Right ventricle myocardium inferior (tissue), 1 donor: ENCODE results near the gene TMEM272. TPM values are rescaled to one million over a fixed set of nuclear protein-coding genes. Genes with fewer than 3 reads are reported as not detected.

Experiments
- ATAC-seq: fragments of 200-7000 bp; cut with Tn5 transposase; one replicate; pipeline ENCODE4 v1.9.1; 2020; ENCODE audit warnings: mild to moderate bottlenecking, moderate library complexity
- DNase-seq: peaks from one replicate; pipeline ENCODE4 v3.0.0; 2021; ENCODE audit errors: missing footprints
- intact Hi-C: fragments of 100-400 bp; cut with DNase I; formaldehyde crosslinking; loops from one replicate; pipeline ENCODE4 v1.11.0; 2022
- long read RNA-seq: library from polyadenylated mRNA; unstranded; transcript quantifications from one replicate; pipeline ENCODE4 v2.0.0, GENCODE V29; 2021
- total RNA-seq: library from RNA; stranded (reverse); fragmentation: NEBNext Ultra II Directional; extraction: Animal tissue kit (Norgen Biotek cat#: 25700); gene quantifications from one replicate; pipeline ENCODE4 v1.2.1, GENCODE V29; 2021
- donor health status: DM: no; HTN: yes; CAD: no; lungs with severe emphysema.

The TMEM272 gene
- total RNA-seq, result 0.49 TPM
- long read RNA-seq, result 0 reads

GRCh38 chr13:51844862-51845573 lies at the start of gene TMEM272:
TSS of gene TMEM272 (minus strand) at chr13:51845177. CDS start at chr13:51838530, 6,647 bp downstream.
- peak; percentile 77 for DNase-seq
- intact Hi-C loops, result loop anchor here (5.0 kb wide), 1 partner anchor 282 kb away; the partner anchor contains the start of gene NEK5
- ATAC-seq, result peak; percentile 76

- intact Hi-C loops, result loop anchor here (10.0 kb wide), 1 partner anchor 111 kb away; no protein-coding TSS in a partner anchor
- DNase-seq (no peak), ATAC-seq (no peak)
These were observed 49.3 kb upstream of the TMEM272 start for GRCh38 chr13:51894239-51894638.

GRCh38 chr13:51892657-51893056 lies 47.7 kb upstream of the TMEM272 start:
- no peak for ATAC-seq
- intact Hi-C loops, result loop anchor here (10.0 kb wide), 1 partner anchor 112 kb away; no protein-coding TSS in a partner anchor
- DNase-seq, result no peak

GRCh38 chr13:51887468-51887867 lies 42.5 kb upstream of the TMEM272 start:
- no peak for ATAC-seq
- no peak for DNase-seq
- intact Hi-C loops, result no loop called here

- intact Hi-C loops, result no loop called here
- ATAC-seq (no peak), DNase-seq (no peak)
These were observed 40.7 kb upstream of the TMEM272 start for GRCh38 chr13:51885651-51886050.

GRCh38 chr13:51883226-51883600 lies 38.2 kb upstream of the TMEM272 start:
- ATAC-seq (no peak), DNase-seq (no peak)
- intact Hi-C loops, result no loop called here

- ATAC-seq, result no peak
- intact Hi-C loops, result no loop called here
These were observed 37.7 kb upstream of the TMEM272 start for GRCh38 chr13:51882570-51883225.

GRCh38 chr13:51881296-51881695 lies 36.3 kb upstream of the TMEM272 start:
- intact Hi-C loops, result no loop called here
- ATAC-seq (no peak), DNase-seq (no peak)

More at GRCh38 chr13:51882570-51883225, 37.7 kb upstream of the TMEM272 start:
- DNase-seq, result no peak

GRCh38 chr13:51879133-51879532 lies 34.2 kb upstream of the TMEM272 start:
- DNase-seq (no peak), ATAC-seq (no peak)
- intact Hi-C loops, result no loop called here

GRCh38 chr13:51874651-51875050 lies 29.7 kb upstream of the TMEM272 start:
- intact Hi-C loops, result no loop called here

GRCh38 chr13:51873837-51874236 lies 28.9 kb upstream of the TMEM272 start:
- intact Hi-C loops, result no loop called here
- ATAC-seq (no peak), DNase-seq (no peak)

More at GRCh38 chr13:51874651-51875050, 29.7 kb upstream of the TMEM272 start:
- ATAC-seq (no peak), DNase-seq (no peak)

- DNase-seq (no peak), ATAC-seq (no peak)
- intact Hi-C loops, result no loop called here
These were observed 28.3 kb upstream of the TMEM272 start for GRCh38 chr13:51873117-51873798.

- ATAC-seq, result no peak
These were observed 25.6 kb upstream of the TMEM272 start for GRCh38 chr13:51870616-51871015.

GRCh38 chr13:51869916-51870315 lies 24.9 kb upstream of the TMEM272 start:
- DNase-seq (no peak), ATAC-seq (no peak)
- intact Hi-C loops, result no loop called here

More at GRCh38 chr13:51870616-51871015, 25.6 kb upstream of the TMEM272 start:
- intact Hi-C loops, result no loop called here
- no peak for DNase-seq

GRCh38 chr13:51867062-51867461 lies 22.1 kb upstream of the TMEM272 start:
- ATAC-seq, result no peak
- no peak for DNase-seq
- intact Hi-C loops, result no loop called here

- ATAC-seq (no peak), DNase-seq (no peak)
- intact Hi-C loops, result no loop called here
These were observed 20.9 kb upstream of the TMEM272 start for GRCh38 chr13:51865838-51866237.

GRCh38 chr13:51862957-51863356 lies 18.0 kb upstream of the TMEM272 start:
- ATAC-seq (no peak), DNase-seq (no peak)
- intact Hi-C loops, result no loop called here

- intact Hi-C loops, result no loop called here
- no peak for ATAC-seq
- no peak for DNase-seq
These were observed 16.8 kb upstream of the TMEM272 start, which contains the start of gene CCDC70 for GRCh38 chr13:51861723-51862300. TSS of gene CCDC70 (plus strand) at chr13:51861969. CDS start at chr13:51865412, 3,443 bp downstream.
